AG10803 (cell line): ENCODE results near the gene WNT5B.

Source experiments
- DNase-seq: peaks from one replicate; pipeline ENCODE4 v3.0.0; 2010; ENCODE audit warnings: low read depth
- H3K4me3 ChIP-seq: 2 replicates; pipeline ENCODE4 v1.5.1; 2011; ENCODE audit warnings: mild to moderate bottlenecking, low read length, control low read depth
- CTCF ChIP-seq: conservative IDR thresholded peaks from 2 replicates; pipeline ENCODE4 v1.5.1; 2011; ENCODE audit warnings: mild to moderate bottlenecking, low read length, control low read depth, inconsistent platforms

The WNT5B gene

GRCh38 chr12:1662761-1663439 lies 33.9 kb downstream of the WNT5B start:
- DNase-seq = peak; percentile 37
- H3K4me3 ChIP-seq = no peak overlapping the region
- peak; percentile 40 for TF ChIP-seq CTCF

- no peak for TF ChIP-seq CTCF
- no peak overlapping the region for H3K4me3 ChIP-seq
Observed at GRCh38 chr12:1663440-1664132, 34.6 kb downstream of the WNT5B start.

GRCh38 chr12:1665366-1665765 lies 36.3 kb downstream of the WNT5B start:
- DNase-seq = no peak
- no peak for TF ChIP-seq CTCF
- no peak overlapping the region for H3K4me3 ChIP-seq

More at GRCh38 chr12:1663440-1664132, 34.6 kb downstream of the WNT5B start:
- DNase-seq = no peak

- TF ChIP-seq CTCF = no peak
- H3K4me3 ChIP-seq = no peak overlapping the region
- no peak for DNase-seq
Observed at GRCh38 chr12:1666215-1666614, 37.2 kb downstream of the WNT5B start.

- DNase-seq = no peak
- no peak for TF ChIP-seq CTCF
- no peak overlapping the region for H3K4me3 ChIP-seq
Observed at GRCh38 chr12:1666685-1667162, 37.7 kb downstream of the WNT5B start.

- H3K4me3 ChIP-seq = no peak overlapping the region
- DNase-seq = no peak
- TF ChIP-seq CTCF = no peak
Observed at GRCh38 chr12:1668833-1669543, 40.0 kb downstream of the WNT5B start.
